GM06990 (cell line): Measurements from ENCODE around the gene KRT25.
A peak's percentile ranks its signal among the peaks of the same experiment; 100 is the strongest.

Source experiments
- DNase-seq: peaks from one replicate; pipeline ENCODE4 v3.0.0-alpha.2; 2011; ENCODE audit not compliant: insufficient read length; ENCODE audit errors: extremely low read depth
- H3K27me3 ChIP-seq: replicated peaks from 2 replicates; pipeline ENCODE4 v1.6.0; 2011; ENCODE audit warnings: low read length; ENCODE audit not compliant: control insufficient read depth, insufficient read depth
- H3K36me3 ChIP-seq: 2 replicates; pipeline ENCODE4 v1.5.1; 2011; ENCODE audit warnings: low read length; ENCODE audit not compliant: control insufficient read depth, insufficient read depth
- H3K4me3 ChIP-seq: replicated peaks from 2 replicates; pipeline ENCODE4 v1.5.1; 2011; ENCODE audit warnings: low read depth, mild to moderate bottlenecking, control low read depth, low read length
- CTCF ChIP-seq: IDR thresholded peaks from 2 replicates; pipeline ENCODE4 v1.5.1; 2011; ENCODE audit warnings: low read length, control low read depth, mild to moderate bottlenecking, inconsistent platforms; ENCODE audit not compliant: insufficient read depth, poor library complexity, severe bottlenecking

Gene KRT25

GRCh38 chr17:40755231-40755630, at the start of gene KRT25:
Gene KRT25, minus strand, starts transcription at chr17:40755331. Its CDS starts 60 bp downstream, at chr17:40755271.
- DNase-seq: no peak
- TF ChIP-seq CTCF: no peak
- H3K36me3 ChIP-seq: no peaks in the 10 kb centered on the region
- H3K27me3 ChIP-seq: no peaks in the 10 kb centered on the region
- H3K4me3 ChIP-seq: no peak within 1 kb of the TSS

GRCh38 chr17:40803617-40804082, 48.5 kb upstream of the KRT25 start:
- peak; percentile 40 for DNase-seq
- no peaks in the 10 kb centered on the region for H3K36me3 ChIP-seq
- TF ChIP-seq CTCF: peak; percentile 86
- H3K27me3 ChIP-seq: peaks cover 3% of the 10 kb centered on the region
- H3K4me3 ChIP-seq: no peak overlapping the region

- H3K4me3 ChIP-seq: no peak overlapping the region
- H3K27me3 ChIP-seq: peaks cover 3% of the 10 kb centered on the region
- H3K36me3 ChIP-seq: no peaks in the 10 kb centered on the region
- DNase-seq: no peak
- TF ChIP-seq CTCF: no peak
Observed at GRCh38 chr17:40801157-40801556, 46.0 kb upstream of the KRT25 start.

GRCh38 chr17:40800381-40800780, 45.2 kb upstream of the KRT25 start:
- TF ChIP-seq CTCF: no peak
- Histone ChIP-seq H3K27me3 (peaks cover 3% of the 10 kb centered on the region), H3K36me3 (no peaks in the 10 kb centered on the region), H3K4me3 (no peak overlapping the region)
- DNase-seq: no peak

- Histone ChIP-seq H3K27me3 (peaks cover 3% of the 10 kb centered on the region), H3K4me3 (no peak within 1 kb of the TSS), H3K36me3 (no peaks in the 10 kb centered on the region)
- no peak for TF ChIP-seq CTCF
- DNase-seq: no peak
Observed at GRCh38 chr17:40799859-40800258, 44.7 kb upstream of the KRT25 start, which contains the start of gene KRT28. Gene KRT28, minus strand, starts transcription at chr17:40799959. Its CDS starts 66 bp downstream, at chr17:40799893.

GRCh38 chr17:40796846-40797245, 41.7 kb upstream of the KRT25 start:
- no peak for DNase-seq
- no peak for TF ChIP-seq CTCF
- no peaks in the 10 kb centered on the region for H3K36me3 ChIP-seq
- H3K27me3 ChIP-seq: peaks cover 3% of the 10 kb centered on the region
- no peak overlapping the region for H3K4me3 ChIP-seq
